HepG2 (cell line): ENCODE measurements around the gene NEMF. TPM values are rescaled to one million over a fixed set of nuclear protein-coding genes. Genes with fewer than 3 reads are reported as not detected.

Experiments
- CBX1 ChIP-seq: IDR thresholded peaks from one replicate; pipeline ENCODE4 v1.6.1; 2016; ENCODE audit warnings: antibody characterized with exemption, low read depth
- CC2D1A ChIP-seq: sonication (generic); formaldehyde crosslinking; IDR thresholded peaks from 2 replicates; pipeline ENCODE4 v1.8.1; 2023; ENCODE audit warnings: mild to moderate bottlenecking, missing genetic modification reagents
- DPF2 ChIP-seq: sonication (generic); formaldehyde crosslinking; IDR thresholded peaks from 2 replicates; pipeline ENCODE4 v1.4.0; 2020; ENCODE audit warnings: mild to moderate bottlenecking, low read depth, missing genetic modification reagents, borderline replicate concordance
- FIP1L1 ChIP-seq: fragments of 200-400 bp; formaldehyde crosslinking; IDR thresholded peaks from 2 replicates; pipeline ENCODE4 v1.6.1; 2018; ENCODE audit warnings: low read depth, mild to moderate bottlenecking, low read length, moderate library complexity, borderline replicate concordance; ENCODE audit not compliant: insufficient read depth
- FOXA1 ChIP-seq, 2 experiments: fragments of 450-650 bp in 1 of 2; sonication (generic) in 1 of 2; formaldehyde crosslinking in 1 of 2; IDR thresholded peaks; 2 replicates each; pipeline versions ENCODE4 v1.4.0 to v1.6.1; 2016 to 2020; ENCODE audit warnings: missing genetic modification reagents in 1 of 2
- HNRNPUL1 ChIP-seq: fragments of 200-400 bp; formaldehyde crosslinking; IDR thresholded peaks from 2 replicates; pipeline ENCODE4 v1.6.1; 2017; ENCODE audit warnings: low read depth, mild to moderate bottlenecking, low read length, moderate library complexity
- KLF16 ChIP-seq, 2 experiments: sonication (generic) in 1 of 2; formaldehyde crosslinking in 1 of 2; IDR thresholded peaks; 2 replicates each; pipeline versions ENCODE4 v1.6.1 to v1.8.0; 2016 to 2023; ENCODE audit warnings: missing genetic modification reagents in 2 of 2, missing compliant biosample characterization in 1 of 2
- MBNL3 ChIP-seq: fragments of 250-450 bp; sonication (Bioruptor Pico); conservative IDR thresholded peaks from 2 replicates; pipeline ENCODE4 v1.8.0; 2022; ENCODE audit warnings: mild to moderate bottlenecking, inconsistent platforms
- MED1 ChIP-seq: sonication (generic); formaldehyde crosslinking; IDR thresholded peaks from 2 replicates; pipeline ENCODE4 v1.4.0; 2020; ENCODE audit warnings: missing genetic modification reagents
- NCOA1 ChIP-seq: sonication (generic); formaldehyde crosslinking; IDR thresholded peaks from 2 replicates; pipeline ENCODE4 v1.9.0; 2021; ENCODE audit warnings: missing genetic modification reagents
- NR1H2 ChIP-seq: sonication (generic); formaldehyde crosslinking; IDR thresholded peaks from 2 replicates; pipeline ENCODE4 v1.8.1; 2022; ENCODE audit warnings: low read depth, missing genetic modification reagents, borderline replicate concordance
- SAP130 ChIP-seq: IDR thresholded peaks from 2 replicates; pipeline ENCODE4 v1.6.1; 2016; ENCODE audit warnings: low read depth
- SPEN ChIP-seq: sonication (generic); formaldehyde crosslinking; IDR thresholded peaks from 2 replicates; pipeline ENCODE4 v1.5.1; 2020; ENCODE audit warnings: low read depth, mild to moderate bottlenecking, missing genetic modification reagents
- ZNF224 ChIP-seq: sonication (generic); formaldehyde crosslinking; IDR thresholded peaks from 2 replicates; pipeline ENCODE4 v1.5.0; 2020; ENCODE audit warnings: mild to moderate bottlenecking, missing genetic modification reagents
- ZNF264 ChIP-seq: sonication (generic); formaldehyde crosslinking; IDR thresholded peaks from 2 replicates; pipeline ENCODE4 v1.4.0; 2020; ENCODE audit warnings: missing genetic modification reagents
- ZNF354B ChIP-seq: sonication (generic); formaldehyde crosslinking; IDR thresholded peaks from 2 replicates; pipeline ENCODE4 v1.8.0; 2022; ENCODE audit warnings: mild to moderate bottlenecking, missing genetic modification reagents
- ZNF589 ChIP-seq: sonication (generic); formaldehyde crosslinking; conservative IDR thresholded peaks from 2 replicates; pipeline ENCODE4 v1.8.0; 2022; ENCODE audit warnings: mild to moderate bottlenecking, moderate library complexity, missing genetic modification reagents
- ZNF607 ChIP-seq: sonication (generic); formaldehyde crosslinking; IDR thresholded peaks from 2 replicates; pipeline ENCODE4 v1.5.1; 2020; ENCODE audit warnings: missing genetic modification reagents, mild to moderate bottlenecking, borderline replicate concordance
- ZNF614 ChIP-seq: IDR thresholded peaks from 2 replicates; pipeline ENCODE4 v1.6.1; 2018; ENCODE audit warnings: missing biosample characterization, missing genetic modification reagents, inconsistent platforms, borderline replicate concordance
- polyA plus RNA-seq, 8 experiments: library from polyadenylated mRNA; depleted of rRNA in 3 of 8; stranded (reverse) in 7 of 8; unstranded in 1 of 8; fragments of >200 nt; fragmentation: Illumina TruSeq in 4 of 8; extraction: Trizol in 4 of 8; gene quantifications; 2 replicates each; pipeline versions ENCODE4 v1.2.1 to v1.2.3, GENCODE V29; 2011 to 2016; ENCODE audit warnings: low read depth in 4 of 8, missing spikeins in 1 of 8, mixed read lengths in 1 of 8; ENCODE audit not compliant: insufficient read depth in 1 of 8
- total RNA-seq, 5 experiments: library from RNA; depleted of rRNA; stranded (reverse); fragments of >200 nt; fragmentation: Illumina TruSeq; extraction: Trizol; gene quantifications; 2 replicates each; pipeline ENCODE4 v1.2.3, GENCODE V29; 2016; ENCODE audit warnings: low read depth in 1 of 5
- TF ChIP-seq, protein P1 (sequence below): sonication (generic); formaldehyde crosslinking; conservative IDR thresholded peaks from 2 replicates; pipeline ENCODE4 v1.4.0; 2020; ENCODE audit warnings: missing genetic modification reagents
- TF ChIP-seq, protein P2 (sequence below): sonication (generic); formaldehyde crosslinking; IDR thresholded peaks from 2 replicates; pipeline ENCODE4 v1.4.0; 2020; ENCODE audit warnings: missing genetic modification reagents
- TF ChIP-seq, protein P3 (sequence below): sonication (generic); formaldehyde crosslinking; IDR thresholded peaks from 2 replicates; pipeline ENCODE4 v1.8.1; 2023; ENCODE audit warnings: mild to moderate bottlenecking, missing genetic modification reagents
- TF ChIP-seq, protein P4 (sequence below): sonication (generic); formaldehyde crosslinking; IDR thresholded peaks from 2 replicates; pipeline ENCODE4 v1.4.0; 2020; ENCODE audit warnings: missing genetic modification reagents

Gene NEMF
- total and polyA plus RNA-seq, 2 of the 13 experiments (the other 11 are each of a cell fraction or from before 2014, with no cell fraction given), result 21.3 to 57.9 TPM

- TF ChIP-seq, protein P1, sequence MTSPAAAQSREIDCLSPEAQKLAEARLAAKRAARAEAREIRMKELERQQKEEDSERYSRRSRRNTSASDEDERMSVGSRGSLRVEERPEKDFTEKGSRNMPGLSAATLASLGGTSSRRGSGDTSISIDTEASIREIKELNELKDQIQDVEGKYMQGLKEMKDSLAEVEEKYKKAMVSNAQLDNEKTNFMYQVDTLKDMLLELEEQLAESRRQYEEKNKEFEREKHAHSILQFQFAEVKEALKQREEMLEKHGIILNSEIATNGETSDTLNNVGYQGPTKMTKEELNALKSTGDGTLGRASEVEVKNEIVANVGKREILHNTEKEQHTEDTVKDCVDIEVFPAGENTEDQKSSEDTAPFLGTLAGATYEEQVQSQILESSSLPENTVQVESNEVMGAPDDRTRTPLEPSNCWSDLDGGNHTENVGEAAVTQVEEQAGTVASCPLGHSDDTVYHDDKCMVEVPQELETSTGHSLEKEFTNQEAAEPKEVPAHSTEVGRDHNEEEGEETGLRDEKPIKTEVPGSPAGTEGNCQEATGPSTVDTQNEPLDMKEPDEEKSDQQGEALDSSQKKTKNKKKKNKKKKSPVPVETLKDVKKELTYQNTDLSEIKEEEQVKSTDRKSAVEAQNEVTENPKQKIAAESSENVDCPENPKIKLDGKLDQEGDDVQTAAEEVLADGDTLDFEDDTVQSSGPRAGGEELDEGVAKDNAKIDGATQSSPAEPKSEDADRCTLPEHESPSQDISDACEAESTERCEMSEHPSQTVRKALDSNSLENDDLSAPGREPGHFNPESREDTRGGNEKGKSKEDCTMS (CRISPR knock-in tag), result no peak
- TF ChIP-seq NR1H2 (CRISPR knock-in tag) (no peak; the same call in 1 of the 2 replicates), CC2D1A (CRISPR knock-in tag) (no peak), ZNF264 (CRISPR knock-in tag) (no peak; the same call in 1 of the 2 replicates), SPEN (CRISPR knock-in tag) (no peak), DPF2 (CRISPR knock-in tag) (no peak), ZNF224 (CRISPR knock-in tag) (no peak), CBX1 (no peak), ZNF607 (CRISPR knock-in tag) (no peak; the same call in 1 of the 2 replicates), HNRNPUL1 (no peak), KLF16 (CRISPR knock-in tag; IDR thresholded peaks at IDR 0.05) (peak in 1 of 2 experiments; percentile 27; a peak in 1 of 4 replicates), FIP1L1 (no peak), MED1 (CRISPR knock-in tag) (peak; percentile 28; the same call in 1 of the 2 replicates), FOXA1 (IDR thresholded peaks at IDR 0.05) (no peak), FOXA1 (CRISPR knock-in tag; IDR thresholded peaks at IDR 0.05) (no peak; the same call in 1 of the 2 replicates), NCOA1 (CRISPR knock-in tag) (no peak), ZNF614 (CRISPR knock-in tag) (no peak), ZNF354B (CRISPR knock-in tag) (0 out of 2 replicates have a peak, but pooled peaks have one; percentile 19), MBNL3 (no peak), SAP130 (peak; percentile 78), ZNF589 (CRISPR knock-in tag) (peak; percentile 45; the same call in 1 of the 2 replicates)
- TF ChIP-seq, protein P2, sequence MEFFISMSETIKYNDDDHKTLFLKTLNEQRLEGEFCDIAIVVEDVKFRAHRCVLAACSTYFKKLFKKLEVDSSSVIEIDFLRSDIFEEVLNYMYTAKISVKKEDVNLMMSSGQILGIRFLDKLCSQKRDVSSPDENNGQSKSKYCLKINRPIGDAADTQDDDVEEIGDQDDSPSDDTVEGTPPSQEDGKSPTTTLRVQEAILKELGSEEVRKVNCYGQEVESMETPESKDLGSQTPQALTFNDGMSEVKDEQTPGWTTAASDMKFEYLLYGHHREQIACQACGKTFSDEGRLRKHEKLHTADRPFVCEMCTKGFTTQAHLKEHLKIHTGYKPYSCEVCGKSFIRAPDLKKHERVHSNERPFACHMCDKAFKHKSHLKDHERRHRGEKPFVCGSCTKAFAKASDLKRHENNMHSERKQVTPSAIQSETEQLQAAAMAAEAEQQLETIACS (CRISPR knock-in tag), result no peak
- TF ChIP-seq, protein P3, sequence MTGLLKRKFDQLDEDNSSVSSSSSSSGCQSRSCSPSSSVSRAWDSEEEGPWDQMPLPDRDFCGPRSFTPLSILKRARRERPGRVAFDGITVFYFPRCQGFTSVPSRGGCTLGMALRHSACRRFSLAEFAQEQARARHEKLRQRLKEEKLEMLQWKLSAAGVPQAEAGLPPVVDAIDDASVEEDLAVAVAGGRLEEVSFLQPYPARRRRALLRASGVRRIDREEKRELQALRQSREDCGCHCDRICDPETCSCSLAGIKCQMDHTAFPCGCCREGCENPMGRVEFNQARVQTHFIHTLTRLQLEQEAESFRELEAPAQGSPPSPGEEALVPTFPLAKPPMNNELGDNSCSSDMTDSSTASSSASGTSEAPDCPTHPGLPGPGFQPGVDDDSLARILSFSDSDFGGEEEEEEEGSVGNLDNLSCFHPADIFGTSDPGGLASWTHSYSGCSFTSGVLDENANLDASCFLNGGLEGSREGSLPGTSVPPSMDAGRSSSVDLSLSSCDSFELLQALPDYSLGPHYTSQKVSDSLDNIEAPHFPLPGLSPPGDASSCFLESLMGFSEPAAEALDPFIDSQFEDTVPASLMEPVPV (CRISPR knock-in tag), result no peak
- TF ChIP-seq, protein P4, sequence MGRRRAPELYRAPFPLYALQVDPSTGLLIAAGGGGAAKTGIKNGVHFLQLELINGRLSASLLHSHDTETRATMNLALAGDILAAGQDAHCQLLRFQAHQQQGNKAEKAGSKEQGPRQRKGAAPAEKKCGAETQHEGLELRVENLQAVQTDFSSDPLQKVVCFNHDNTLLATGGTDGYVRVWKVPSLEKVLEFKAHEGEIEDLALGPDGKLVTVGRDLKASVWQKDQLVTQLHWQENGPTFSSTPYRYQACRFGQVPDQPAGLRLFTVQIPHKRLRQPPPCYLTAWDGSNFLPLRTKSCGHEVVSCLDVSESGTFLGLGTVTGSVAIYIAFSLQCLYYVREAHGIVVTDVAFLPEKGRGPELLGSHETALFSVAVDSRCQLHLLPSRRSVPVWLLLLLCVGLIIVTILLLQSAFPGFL (CRISPR knock-in tag), result no peak
These were observed 84.1 kb downstream of the NEMF start (continued) for GRCh38 chr14:49768301-49769121.
